Mesenchymal stem cell (in vitro differentiated cells and primary cell): ENCODE results near the gene PPM1E.

Source experiments
- DNase-seq: peaks from one replicate; pipeline ENCODE4 v3.0.0-alpha.2; 2013
- H2AFZ ChIP-seq: one replicate; pipeline ENCODE4 v1.6.1; 2013; ENCODE audit warnings: low read depth, mild to moderate bottlenecking, control low read depth, inconsistent platforms, low read length, moderate library complexity
- H2AK5ac ChIP-seq: 2 replicates; pipeline ENCODE4 v1.6.1; 2013; ENCODE audit warnings: low read length, moderate library complexity, mild to moderate bottlenecking, inconsistent platforms; ENCODE audit not compliant: severe bottlenecking
- H2BK120ac ChIP-seq: one replicate; pipeline ENCODE4 v1.6.1; 2013; ENCODE audit warnings: low read depth, mild to moderate bottlenecking, inconsistent platforms, low read length, moderate library complexity
- H2BK12ac ChIP-seq, 2 experiments: one replicate each; pipeline ENCODE4 v1.6.1; 2013; ENCODE audit warnings: inconsistent platforms in 2 of 2, low read length in 2 of 2, mild to moderate bottlenecking in 2 of 2, moderate library complexity in 2 of 2, control low read depth in 1 of 2
- H2BK15ac ChIP-seq: one replicate; pipeline ENCODE4 v1.6.1; 2013; ENCODE audit warnings: mild to moderate bottlenecking, low read depth, inconsistent platforms; ENCODE audit not compliant: poor library complexity, severe bottlenecking
- H2BK5ac ChIP-seq: 2 replicates; pipeline ENCODE4 v1.6.1; 2013; ENCODE audit warnings: low read depth, mild to moderate bottlenecking, low read length, control low read depth, inconsistent platforms; ENCODE audit not compliant: poor library complexity, severe bottlenecking
- H3K14ac ChIP-seq, 2 experiments: one replicate each; pipeline ENCODE4 v1.6.1; 2013; ENCODE audit warnings: inconsistent platforms in 2 of 2, low read length in 2 of 2, control low read depth in 1 of 2, mild to moderate bottlenecking in 1 of 2, moderate library complexity in 1 of 2
- H3K18ac ChIP-seq, 2 experiments: one replicate each; pipeline ENCODE4 v1.6.1; 2013; ENCODE audit warnings: inconsistent platforms in 2 of 2, low read length in 2 of 2, control low read depth in 1 of 2, low read depth in 1 of 2, mild to moderate bottlenecking in 1 of 2
- H3K23ac ChIP-seq, 2 experiments: one replicate each; pipeline ENCODE4 v1.6.1; 2013; ENCODE audit warnings: inconsistent platforms in 2 of 2, low read length in 2 of 2, mild to moderate bottlenecking in 2 of 2, moderate library complexity in 2 of 2, control low read depth in 1 of 2
- H3K27ac ChIP-seq: 2 replicates; pipeline ENCODE4 v1.5.1; 2013; ENCODE audit warnings: mild to moderate bottlenecking, moderate library complexity, low read length, control low read depth, inconsistent platforms; ENCODE audit not compliant: poor library complexity, severe bottlenecking
- H3K27me3 ChIP-seq, 2 experiments: 2 replicates each; pipeline versions ENCODE4 v1.6.1 to v1.7.0; 2013; ENCODE audit warnings: low read length in 2 of 2, mild to moderate bottlenecking in 2 of 2, moderate library complexity in 2 of 2, control low read depth in 1 of 2, inconsistent platforms in 1 of 2; ENCODE audit not compliant: control insufficient read depth in 1 of 2, insufficient read depth in 1 of 2
- H3K36me3 ChIP-seq, 2 experiments: 2 replicates each; pipeline versions ENCODE4 v1.6.1 to v1.7.0; 2013; ENCODE audit warnings: low read length in 2 of 2, control low read depth in 1 of 2, inconsistent platforms in 1 of 2, low read depth in 1 of 2, mild to moderate bottlenecking in 1 of 2; ENCODE audit not compliant: insufficient read depth in 2 of 2, control insufficient read depth in 1 of 2
- H3K4ac ChIP-seq, 2 experiments: one replicate each; pipeline ENCODE4 v1.6.1; 2013; ENCODE audit warnings: inconsistent platforms in 2 of 2, low read length in 2 of 2, mild to moderate bottlenecking in 2 of 2, moderate library complexity in 2 of 2, control low read depth in 1 of 2, low read depth in 1 of 2
- H3K4me1 ChIP-seq: 2 replicates; pipeline ENCODE4 v1.6.1; 2013; ENCODE audit warnings: low read depth, low read length, control low read depth; ENCODE audit not compliant: control insufficient read depth, insufficient read depth
- H3K4me2 ChIP-seq: 2 replicates; pipeline ENCODE4 v1.6.1; 2013; ENCODE audit warnings: low read length, mild to moderate bottlenecking, inconsistent platforms; ENCODE audit not compliant: poor library complexity, severe bottlenecking
- H3K4me3 ChIP-seq, 2 experiments: 2 replicates each; pipeline versions ENCODE4 v1.5.1 to v1.7.0; 2013; ENCODE audit warnings: low read length in 2 of 2, mild to moderate bottlenecking in 2 of 2, control low read depth in 1 of 2, low read depth in 1 of 2; ENCODE audit not compliant: insufficient read depth in 1 of 2
- H3K79me1 ChIP-seq: replicated peaks from 2 replicates; pipeline ENCODE4 v1.6.1; 2013; ENCODE audit warnings: mild to moderate bottlenecking, control low read depth, low read length, inconsistent platforms; ENCODE audit not compliant: poor library complexity, severe bottlenecking
- H3K9ac ChIP-seq: 2 replicates; pipeline ENCODE4 v1.7.0; 2013; ENCODE audit warnings: mild to moderate bottlenecking, low read length, moderate library complexity
- H3K9me3 ChIP-seq: 2 replicates; pipeline ENCODE4 v1.7.0; 2013; ENCODE audit warnings: mild to moderate bottlenecking, low read length; ENCODE audit not compliant: control insufficient read depth
- H4K8ac ChIP-seq: one replicate; pipeline ENCODE4 v1.6.1; 2013; ENCODE audit warnings: inconsistent platforms, mild to moderate bottlenecking, low read length, moderate library complexity
- H4K91ac ChIP-seq: one replicate; pipeline ENCODE4 v1.6.1; 2013; ENCODE audit warnings: mild to moderate bottlenecking, low read length, inconsistent platforms
- WGBS: methylation state at CpG from one replicate; pipeline ENCODE4 v1.1.7; 2013; ENCODE audit warnings: mixed read lengths; 5-methylcytosine and 5-hydroxymethylcytosine counted together

PPM1E gene

DNA sequence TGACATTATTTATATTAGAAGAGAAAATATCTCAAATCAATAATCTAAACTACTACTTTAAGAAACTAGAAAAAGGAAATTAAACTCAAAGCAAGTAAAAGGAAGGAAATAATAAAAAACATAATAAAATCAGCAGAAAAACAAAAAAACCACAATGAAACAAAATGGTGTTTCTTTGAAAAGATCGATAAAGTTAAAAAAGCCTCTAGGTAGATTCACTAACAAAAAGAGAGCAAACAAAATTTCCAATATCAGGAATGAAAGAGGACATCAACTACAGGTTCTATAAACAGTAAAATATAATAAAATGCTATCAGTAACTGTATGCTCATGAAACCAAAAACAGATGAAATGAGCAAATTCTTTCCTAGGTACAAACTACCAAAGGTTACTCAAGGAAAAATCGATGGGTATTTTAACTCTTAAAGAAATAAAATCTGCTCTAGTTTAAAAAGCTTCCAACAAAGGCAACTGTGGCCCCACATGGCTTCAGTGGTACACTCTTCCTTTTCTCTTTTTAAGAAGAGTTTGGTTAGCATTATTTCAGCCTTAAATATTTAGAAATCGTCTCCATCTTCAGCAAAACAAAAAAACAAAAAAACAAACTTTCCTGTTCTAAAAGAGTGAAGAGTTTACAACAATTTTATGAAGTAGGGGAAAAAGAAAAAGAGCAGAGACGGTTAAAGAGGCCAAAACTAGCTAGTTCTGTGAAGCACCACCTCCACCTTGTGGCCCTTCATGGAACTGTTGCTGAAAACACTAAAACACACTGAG, 248.9 kb downstream of the PPM1E start:
- Histone ChIP-seq H3K27ac (no peak overlapping the region), H3K9me3 (no peaks in the 10 kb centered on the region), H3K4me1 (peaks cover 8% of the 10 kb centered on the region), H4K91ac (no peak overlapping the region), H2BK5ac (no peak overlapping the region), H3K4ac (no peak overlapping the region), H2BK12ac (no peak overlapping the region), H3K23ac (no peak overlapping the region), H2BK15ac (no peak overlapping the region), H3K27me3 (no peaks in the 10 kb centered on the region), H3K4me2 (no peak overlapping the region), H3K9ac (peak overlapping the region; percentile 19), H2AFZ (no peak overlapping the region), H2BK120ac (no peak overlapping the region), H2AK5ac (no peak overlapping the region), H3K4me3 (no peak overlapping the region), H3K14ac (no peak overlapping the region), H4K8ac (no peak overlapping the region), H3K79me1 (peaks cover 1% of the 10 kb centered on the region), H3K36me3 (peaks cover 0 to 22% of the 10 kb centered on the region in 2 experiments), H3K18ac (no peak overlapping the region)
- DNase-seq = peak; percentile 66
- WGBS = 8% methylated on average over 1 of the region's 4 CpGs

DNA sequence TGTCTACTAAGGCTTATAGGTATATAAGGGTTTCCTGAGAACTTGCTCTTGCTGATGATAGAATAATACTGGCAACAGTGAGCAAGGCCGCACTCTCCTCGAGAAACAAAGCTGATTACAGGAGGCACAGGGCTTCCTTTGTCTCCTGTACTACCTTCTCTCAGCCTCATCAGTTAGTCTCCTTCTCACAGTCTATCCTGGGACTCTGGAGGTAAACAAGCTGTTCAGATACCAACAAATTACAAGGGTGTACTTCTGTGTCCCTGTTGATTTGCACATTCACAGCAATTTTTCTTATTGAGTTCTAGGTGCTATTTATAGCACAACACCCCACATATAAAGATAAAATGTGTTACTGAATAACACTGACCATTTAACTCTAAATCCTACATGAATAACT, 252.3 kb downstream of the PPM1E start:
- H4K91ac ChIP-seq = no peak overlapping the region
- no peak overlapping the region for H4K8ac ChIP-seq
- H3K23ac ChIP-seq = no peak overlapping the region
- H3K18ac ChIP-seq = no peak overlapping the region
- no peak overlapping the region for H2BK12ac ChIP-seq
- no peaks in the 10 kb centered on the region for H3K79me1 ChIP-seq
- H3K4me1 ChIP-seq = peaks cover under 1% of the 10 kb centered on the region
- H2BK5ac ChIP-seq = no peak overlapping the region
- no peak overlapping the region for H2BK15ac ChIP-seq
- H2BK120ac ChIP-seq = no peak overlapping the region
- no peaks in the 10 kb centered on the region for H3K27me3 ChIP-seq
- WGBS = 89% methylated on average over 2 of the region's 2 CpGs
- no peak overlapping the region for H3K4me2 ChIP-seq
- H3K36me3 ChIP-seq = peaks cover 3 to 29% of the 10 kb centered on the region in 2 experiments
- H3K14ac ChIP-seq = no peak overlapping the region
- no peak overlapping the region for H2AK5ac ChIP-seq
- no peak overlapping the region for H3K4me3 ChIP-seq
- no peak overlapping the region for H3K27ac ChIP-seq
- H2AFZ ChIP-seq = no peak overlapping the region
- DNase-seq = no peak
- H3K9ac ChIP-seq = no peak overlapping the region
- no peak overlapping the region for H3K4ac ChIP-seq
- no peaks in the 10 kb centered on the region for H3K9me3 ChIP-seq

DNA sequence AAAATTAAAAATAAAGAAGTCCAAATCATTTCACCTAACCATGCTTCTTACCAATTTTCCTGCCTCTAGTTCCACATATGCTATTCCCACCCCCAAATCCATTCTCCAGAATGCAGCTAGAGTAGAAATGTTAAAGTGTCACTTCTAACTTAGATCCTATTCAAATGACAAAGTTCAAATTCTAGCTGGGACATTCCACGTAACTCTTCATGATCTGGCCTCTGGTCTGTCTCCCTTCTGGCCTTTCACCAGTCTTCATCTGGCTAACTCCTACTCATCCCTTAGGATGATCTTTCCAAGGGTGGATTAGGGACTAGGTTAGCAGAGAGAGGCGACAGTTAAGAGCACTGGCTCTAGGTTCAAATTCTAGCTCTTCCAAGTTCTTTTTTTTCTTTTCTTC, 253.1 kb downstream of the PPM1E start:
- no CpG with 5 or more reads among the region's 2 CpGs for WGBS
- Histone ChIP-seq H2BK5ac (no peak overlapping the region), H3K4me2 (no peak overlapping the region), H2AFZ (no peak overlapping the region), H3K9ac (no peak overlapping the region), H3K79me1 (no peaks in the 10 kb centered on the region), H3K18ac (no peak overlapping the region), H3K27me3 (no peaks in the 10 kb centered on the region), H3K4ac (no peak overlapping the region), H3K23ac (no peak overlapping the region), H2BK120ac (no peak overlapping the region), H4K91ac (no peak overlapping the region), H2BK12ac (no peak overlapping the region), H3K27ac (no peak overlapping the region), H2BK15ac (no peak overlapping the region), H3K4me1 (no peaks in the 10 kb centered on the region), H3K4me3 (no peak overlapping the region), H4K8ac (no peak overlapping the region), H3K9me3 (no peaks in the 10 kb centered on the region), H3K14ac (no peak overlapping the region), H3K36me3 (peaks cover 3 to 29% of the 10 kb centered on the region in 2 experiments), H2AK5ac (no peak overlapping the region)
- DNase-seq = no peak

DNA sequence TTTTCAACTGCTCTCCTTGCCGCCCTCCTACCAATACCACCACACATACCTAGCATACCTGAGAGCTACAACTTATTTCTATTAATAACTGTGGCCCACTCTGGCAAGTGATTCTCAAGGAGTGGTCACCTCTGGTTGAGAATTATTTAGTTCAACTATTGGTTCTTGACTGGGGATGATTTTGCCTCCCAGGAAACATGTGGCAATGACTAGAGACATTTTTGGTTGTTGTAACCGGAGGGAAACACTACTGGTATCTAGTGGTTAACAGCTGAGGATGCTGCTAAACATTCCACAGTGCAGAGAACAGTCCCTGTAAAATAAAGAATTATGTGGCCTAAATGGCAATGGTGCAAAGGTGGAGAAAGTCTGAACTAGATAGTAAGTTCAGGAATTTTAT, 254.4 kb downstream of the PPM1E start:
- no peak overlapping the region for H2AFZ ChIP-seq
- H2BK120ac ChIP-seq = no peak overlapping the region
- H4K91ac ChIP-seq = no peak overlapping the region
- no peaks in the 10 kb centered on the region for H3K4me1 ChIP-seq
- H4K8ac ChIP-seq = no peak overlapping the region
- DNase-seq = no peak
- H2BK5ac ChIP-seq = no peak overlapping the region
- no peak overlapping the region for H3K14ac ChIP-seq
- H2BK12ac ChIP-seq = no peak overlapping the region
- no peak overlapping the region for H2AK5ac ChIP-seq
- H3K79me1 ChIP-seq = no peaks in the 10 kb centered on the region
- no peak overlapping the region for H3K18ac ChIP-seq
- no peaks in the 10 kb centered on the region for H3K27me3 ChIP-seq
- no peak overlapping the region for H3K23ac ChIP-seq
- H3K4me3 ChIP-seq = no peak overlapping the region
- no peak overlapping the region for H3K27ac ChIP-seq
- no peak overlapping the region for H3K4me2 ChIP-seq
- no peak overlapping the region for H3K9ac ChIP-seq
- H3K36me3 ChIP-seq = peaks cover 3 to 33% of the 10 kb centered on the region in 2 experiments
- no peaks in the 10 kb centered on the region for H3K9me3 ChIP-seq
- H2BK15ac ChIP-seq = no peak overlapping the region
- WGBS = 96% methylated on average over 2 of the region's 2 CpGs
- H3K4ac ChIP-seq = no peak overlapping the region
